ENCODE data around the gene CAD.
A peak's percentile ranks its signal among the peaks of the same experiment; 100 is the strongest.
"Not testable (repeated sequence)": the region's sequence is repeated elsewhere in the genome, so short reads cannot be mapped to it uniquely, and the experiment has no call there.

CAD gene

GRCh38 chr2:27217173-27218121 is at the start of gene CAD:
Gene CAD (plus strand): TSS chr2:27217369. CDS start chr2:27217552, 183 bp downstream.
- peak; percentile 97 for DNase-seq

DNA sequence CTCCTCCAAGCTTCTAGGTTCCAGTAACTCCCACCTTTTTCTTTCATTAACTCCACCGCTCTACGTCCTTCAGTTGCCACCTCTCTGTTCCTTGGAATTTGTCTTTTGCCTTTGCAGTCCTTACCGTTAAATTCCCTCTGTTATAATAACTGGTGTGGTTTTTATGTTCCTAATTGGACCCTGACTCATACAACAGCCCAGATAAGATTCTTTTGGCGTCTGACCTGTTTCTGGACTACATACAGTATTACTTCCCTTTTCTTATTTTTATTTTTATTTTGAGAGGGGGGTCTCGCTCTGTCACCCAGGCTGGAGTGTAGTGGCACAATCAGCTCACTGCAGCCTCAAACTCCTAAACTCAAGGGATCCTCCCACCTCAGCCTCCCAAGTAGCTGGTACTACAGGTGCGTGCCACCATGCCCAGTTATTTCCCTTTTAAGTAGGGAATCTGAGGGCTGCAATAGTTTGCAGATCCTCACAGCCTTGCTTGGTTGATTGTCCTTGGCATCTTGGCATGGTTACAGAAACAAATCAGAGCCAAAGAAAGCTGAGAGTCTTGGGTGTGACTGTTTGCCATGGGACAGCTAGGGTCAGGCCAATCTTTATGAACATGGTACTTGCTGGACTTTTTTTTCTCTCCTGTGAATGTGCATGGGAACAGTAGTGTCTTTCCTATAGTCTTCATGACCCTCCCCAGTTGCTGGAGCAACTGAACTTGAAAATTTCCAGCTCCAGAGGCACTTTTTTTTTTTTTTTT is 46.4 kb upstream of the CAD start:
- DNase-seq, result peak; percentile 20

- no peak for DNase-seq
These were observed 45.8 kb upstream of the CAD start for GRCh38 chr2:27171351-27171848.

- DNase-seq, result no peak
These were observed 42.5 kb upstream of the CAD start for GRCh38 chr2:27174638-27175037.

DNA sequence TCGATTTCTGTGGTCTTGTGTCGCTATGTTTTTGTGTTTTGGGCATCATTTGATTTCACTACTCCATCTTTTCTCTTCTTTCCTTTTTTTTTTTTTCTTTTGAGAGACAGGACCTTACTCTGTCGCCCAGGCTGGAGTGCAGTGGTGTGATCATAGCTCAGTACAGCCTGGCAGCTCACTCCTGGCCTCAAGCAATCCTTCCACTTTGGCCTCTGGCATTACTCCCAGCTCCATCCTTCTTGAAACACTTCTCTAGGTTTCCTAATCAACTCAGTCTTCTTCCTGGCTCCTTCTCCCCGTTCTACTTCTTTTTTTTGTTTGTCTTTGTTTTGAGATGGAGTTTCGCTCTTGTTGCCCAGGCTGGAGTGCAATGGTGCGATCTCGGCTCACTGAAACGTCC is 41.8 kb upstream of the CAD start:
- DNase-seq, result no peak

GRCh38 chr2:27175781-27176180 is 41.4 kb upstream of the CAD start:
- not testable (repeated sequence) for DNase-seq

GRCh38 chr2:27177441-27178351 is 39.5 kb upstream of the CAD start:
- no peak for DNase-seq

DNA sequence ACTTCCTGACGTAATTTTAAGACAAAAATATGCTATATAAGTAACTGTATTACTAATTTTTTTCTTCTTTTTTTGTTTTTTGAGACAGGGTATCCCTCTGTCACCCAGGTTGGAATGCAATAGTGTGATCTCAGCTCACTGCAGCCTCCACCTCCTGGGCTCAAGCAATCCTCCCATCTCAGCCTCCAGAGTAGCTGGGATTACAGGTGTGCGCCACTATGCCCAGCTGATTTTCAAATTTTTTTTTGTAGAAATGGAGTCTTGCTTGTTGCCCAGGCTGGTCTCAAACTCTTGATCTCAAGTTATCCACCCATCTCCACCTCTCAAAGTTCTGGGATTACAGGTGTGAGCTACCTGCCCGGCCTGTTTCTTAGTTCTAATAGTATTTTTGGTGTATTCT is 38.7 kb upstream of the CAD start:
- no peak for DNase-seq

- no peak for DNase-seq
These were observed 37.7 kb upstream of the CAD start for GRCh38 chr2:27179344-27180000.

GRCh38 chr2:27182346-27182745 is 34.8 kb upstream of the CAD start:
- DNase-seq, result no peak

- DNase-seq, result peak; percentile 20
These were observed 33.1 kb upstream of the CAD start for GRCh38 chr2:27184115-27184514.

DNA sequence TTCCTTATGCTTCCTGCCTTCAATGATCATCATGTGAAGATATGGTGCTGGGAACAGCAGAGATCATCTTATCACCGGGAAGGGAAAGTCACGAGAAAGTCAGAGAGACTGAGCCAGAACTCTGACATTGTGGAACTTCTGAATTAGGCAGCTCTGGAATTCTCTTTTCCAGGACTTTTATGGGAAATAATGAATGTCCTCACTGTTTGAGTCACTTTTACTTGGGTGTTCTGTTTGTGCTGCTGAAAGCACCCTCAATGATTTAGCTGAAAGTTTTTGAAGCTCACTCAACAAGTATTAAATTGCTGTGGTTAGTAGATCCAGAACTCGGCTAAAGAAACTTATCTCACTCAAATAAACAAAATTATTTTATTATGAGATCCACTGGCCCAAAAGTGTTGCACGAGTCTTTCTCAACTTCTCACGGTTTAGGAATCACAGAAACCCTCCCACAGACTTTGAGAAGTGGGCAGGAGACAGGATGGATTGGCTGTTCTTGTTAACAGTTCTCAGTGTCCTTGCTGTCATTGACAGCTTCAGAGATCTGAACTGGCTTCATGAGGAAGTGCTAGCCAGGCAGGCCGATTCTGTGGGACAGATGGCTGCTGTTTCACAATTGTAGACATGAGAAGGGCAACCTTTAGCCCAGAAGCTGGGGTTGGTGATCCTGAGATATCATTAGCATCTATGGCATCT is 31.7 kb upstream of the CAD start:
- peak; percentile 81 for DNase-seq

- DNase-seq, result no peak
These were observed 30.4 kb upstream of the CAD start for GRCh38 chr2:27186613-27187345.

DNA sequence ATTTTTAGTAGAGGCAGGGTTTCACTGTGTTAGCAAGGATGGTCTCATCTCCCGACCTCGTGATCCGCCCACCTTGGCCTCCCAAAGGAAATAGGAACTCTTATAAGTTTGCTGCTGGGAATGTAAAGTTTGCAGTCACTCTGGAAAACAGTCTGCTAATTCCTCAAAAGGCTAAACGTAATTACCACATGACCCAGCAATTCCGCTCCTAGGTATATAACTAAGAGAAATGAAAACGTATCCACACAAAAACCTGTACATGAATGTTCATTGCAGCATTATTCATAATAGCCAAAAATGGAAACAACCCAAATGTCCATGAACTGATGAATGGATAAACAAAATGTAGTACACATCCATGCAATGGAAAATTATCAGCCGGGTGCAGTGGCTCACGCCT is 27.2 kb upstream of the CAD start:
- no peak for DNase-seq

- peak; percentile 89 for DNase-seq
These were observed 25.9 kb upstream of the CAD start for GRCh38 chr2:27191070-27191829.

GRCh38 chr2:27194538-27195354 is 22.4 kb upstream of the CAD start:
- DNase-seq, result no peak

DNA sequence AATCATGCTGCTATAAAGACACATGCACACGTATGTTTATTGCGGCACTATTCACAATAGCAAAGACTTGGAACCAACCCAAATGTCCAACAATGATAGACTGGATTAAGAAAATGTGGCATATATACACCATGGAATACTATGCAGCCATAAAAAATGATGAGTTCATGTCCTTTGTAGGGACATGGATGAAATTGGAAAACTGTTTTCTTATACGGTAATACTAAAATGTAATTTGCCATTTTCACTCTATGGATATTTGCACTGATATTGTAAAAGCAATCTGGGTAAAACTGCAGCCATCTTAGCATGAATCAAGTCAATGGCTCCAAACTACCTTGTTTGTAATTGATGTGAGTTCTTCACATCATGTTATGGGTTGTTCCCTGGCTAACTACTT is 21.4 kb upstream of the CAD start:
- not testable (repeated sequence) for DNase-seq

GRCh38 chr2:27198068-27198467 is 19.1 kb upstream of the CAD start:
- DNase-seq, result not testable (repeated sequence)

- no peak for DNase-seq
These were observed 18.5 kb upstream of the CAD start for GRCh38 chr2:27198627-27199026.

Measured in hematopoietic multipotent progenitor cell treated with erythropoietin and hydrocortisone succinate and interleukin-3 and kit ligand, for 4 days (in vitro differentiated cells).